Adrenal gland (tissue), 12 donors: ENCODE results near the gene FBXW5. TPM values are rescaled to one million over a fixed set of nuclear protein-coding genes. Genes with fewer than 3 reads are reported as not detected.

Source experiments
- DNase-seq, 7 donors: peaks; one replicate each; pipeline ENCODE4 v3.0.0-alpha.2; 2019 to 2020
- H3K27ac ChIP-seq, 5 donors: fragments of 200-600 bp; sonication (generic) in 4 of 5; 1 replicate in 3 of 5; 2 replicates in 2 of 5; pipeline versions ENCODE4 v1.5.1 to v1.8.0; 2016 to 2020; ENCODE audit warnings: mild to moderate bottlenecking in 1 of 5
- H3K27me3 ChIP-seq: fragments of 200-600 bp; 2 replicates; pipeline ENCODE4 v1.8.0; 2021
- H3K36me3 ChIP-seq, 2 donors: fragments of 200-600 bp; replicated peaks in 1 of 2; 1 replicate in 1 of 2; 2 replicates in 1 of 2; pipeline versions ENCODE4 v1.5.1 to v1.8.0; 2018 to 2022
- H3K4me1 ChIP-seq, 2 donors: fragments of 200-600 bp; replicated peaks in 1 of 2; 1 replicate in 1 of 2; 2 replicates in 1 of 2; pipeline versions ENCODE4 v1.5.1 to v1.8.0; 2018 to 2021
- H3K4me3 ChIP-seq, 4 donors: fragments of 200-600 bp; sonication (generic) in 3 of 4; one replicate each; pipeline ENCODE4 v1.5.1; 2016 to 2018
- H3K9me3 ChIP-seq, 3 donors: fragments of 200-600 bp; sonication (generic) in 1 of 3; replicated peaks in 1 of 3; 1 replicate in 2 of 3; 2 replicates in 1 of 3; pipeline versions ENCODE4 v1.5.1 to v1.8.0; 2016 to 2021
- POLR2A ChIP-seq, 2 donors: fragments of 450-650 bp; IDR thresholded peaks; one replicate each; pipeline ENCODE4 v1.6.1; 2017; ENCODE audit warnings: antibody characterized with exemption in 2 of 2, mild to moderate bottlenecking in 2 of 2, moderate library complexity in 1 of 2
- WGBS, 4 donors: extraction: QIAGEN DNeasy Blood & Tissue Kit in 2 of 4; methylation state at CpG; one replicate each; pipeline versions ENCODE4 v1.1.5 to v1.1.7; 2013 to 2017; 5-methylcytosine and 5-hydroxymethylcytosine counted together
- intact Hi-C, 2 donors: fragments of 100-400 bp; cut with DNase I; formaldehyde crosslinking; loops; one replicate each; pipeline versions ENCODE4 v1.14.1 to v1.15.0; 2022 to 2023
- polyA plus RNA-seq, 3 donors: library from polyadenylated mRNA; stranded (reverse); fragments of 200-250 nt in 2 of 3; fragments of 350-450 nt in 1 of 3; fragmentation: Illumina TruSeq in 1 of 3; extraction: RNeasy Lipid Tissue Mini Kit (QIAGEN cat#74804) in 1 of 3; gene quantifications; one replicate each; pipeline ENCODE4 v1.2.3, GENCODE V29; 2013 to 2014
- total RNA-seq, 9 donors: library from RNA; depleted of rRNA in 4 of 9; stranded (reverse); fragments of >200 nt in 4 of 9; fragments of 120-200 nt in 1 of 9; fragmentation: NEBNext Ultra II Directional in 1 of 9; extraction: Animal tissue kit (Norgen Biotek cat#: 25700) in 1 of 9; gene quantifications; one replicate each; pipeline versions ENCODE4 v1.1.0 to v1.2.4, GENCODE V29; 2013 to 2023
- TF ChIP-seq, protein P1 (sequence below), 6 experiments: fragments of 450-650 bp in 4 of 6; fragments of 200-600 bp in 2 of 6; sonication (generic) in 1 of 6; IDR thresholded peaks; 1 replicate in 5 of 6; 2 replicates in 1 of 6; pipeline versions ENCODE4 v1.5.1 to v1.8.0; 2016 to 2021; ENCODE audit warnings: antibody characterized with exemption in 6 of 6, mild to moderate bottlenecking in 2 of 6, moderate library complexity in 1 of 6
- donor health status: healthy with polysubstance abuse.
- donor health status: Bipolar disorder and iron deficiency.
- donor health status: DM: yes; HTN: yes; CAD: no.
- donor health status: DM: no; HTN: no; CAD: no.
- donor health status: DM: no; HTN: no; CAD: no.
- donor health status: DM: yes; HTN: yes; CAD: no.

Gene FBXW5
- total and polyA plus RNA-seq, 12 donors = 19.2 to 257 (median 139) TPM

GRCh38 chr9:136926749-136927148, 17.8 kb downstream of the FBXW5 start:
- H3K4me1 ChIP-seq = peaks cover 0 to 5% of the 10 kb centered on the region in 2 donors
- TF ChIP-seq POLR2A (IDR thresholded peaks at IDR 0.05) = no peak
- TF ChIP-seq, protein P1, sequence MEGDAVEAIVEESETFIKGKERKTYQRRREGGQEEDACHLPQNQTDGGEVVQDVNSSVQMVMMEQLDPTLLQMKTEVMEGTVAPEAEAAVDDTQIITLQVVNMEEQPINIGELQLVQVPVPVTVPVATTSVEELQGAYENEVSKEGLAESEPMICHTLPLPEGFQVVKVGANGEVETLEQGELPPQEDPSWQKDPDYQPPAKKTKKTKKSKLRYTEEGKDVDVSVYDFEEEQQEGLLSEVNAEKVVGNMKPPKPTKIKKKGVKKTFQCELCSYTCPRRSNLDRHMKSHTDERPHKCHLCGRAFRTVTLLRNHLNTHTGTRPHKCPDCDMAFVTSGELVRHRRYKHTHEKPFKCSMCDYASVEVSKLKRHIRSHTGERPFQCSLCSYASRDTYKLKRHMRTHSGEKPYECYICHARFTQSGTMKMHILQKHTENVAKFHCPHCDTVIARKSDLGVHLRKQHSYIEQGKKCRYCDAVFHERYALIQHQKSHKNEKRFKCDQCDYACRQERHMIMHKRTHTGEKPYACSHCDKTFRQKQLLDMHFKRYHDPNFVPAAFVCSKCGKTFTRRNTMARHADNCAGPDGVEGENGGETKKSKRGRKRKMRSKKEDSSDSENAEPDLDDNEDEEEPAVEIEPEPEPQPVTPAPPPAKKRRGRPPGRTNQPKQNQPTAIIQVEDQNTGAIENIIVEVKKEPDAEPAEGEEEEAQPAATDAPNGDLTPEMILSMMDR (IDR thresholded peaks at IDR 0.05) = no peak
- intact Hi-C loops = no loop called here
- H3K27me3 ChIP-seq = no peaks in the 10 kb centered on the region
- H3K4me3 ChIP-seq = no peak overlapping the region
- DNase-seq = no peak
- WGBS, 4 donors = 92 to 97% (median 96%) methylated on average over 13 of the region's 13 CpGs
- no peak overlapping the region for H3K27ac ChIP-seq
- peaks cover 0 to 22% of the 10 kb centered on the region in 2 donors for H3K36me3 ChIP-seq
- H3K9me3 ChIP-seq = no peaks in the 10 kb centered on the region

- intact Hi-C loops = no loop called here
- no peak for DNase-seq
- Histone ChIP-seq H3K9me3 (no peaks in the 10 kb centered on the region), H3K36me3 (peaks cover 0 to 22% of the 10 kb centered on the region in 2 donors), H3K27ac (no peak overlapping the region), H3K4me3 (no peak overlapping the region), H3K4me1 (peaks cover 0 to 9% of the 10 kb centered on the region in 2 donors), H3K27me3 (no peaks in the 10 kb centered on the region)
- no peak for TF ChIP-seq POLR2A (IDR thresholded peaks at IDR 0.05)
- TF ChIP-seq, protein P1 (IDR thresholded peaks at IDR 0.05) = no peak
- 86 to 95% (median 93%) methylated on average over 7 to 9 of the region's 9 CpGs for WGBS, 4 donors
Measured at GRCh38 chr9:136926154-136926704, 18.3 kb downstream of the FBXW5 start.

GRCh38 chr9:136925414-136926153, 19.0 kb downstream of the FBXW5 start:
- no peak overlapping the region for H3K27ac ChIP-seq
- WGBS, 4 donors = 78 to 90% (median 85%) methylated on average over 14 to 33 of the region's 33 CpGs

GRCh38 chr9:136923881-136924280, 20.7 kb downstream of the FBXW5 start:
- H3K27me3 ChIP-seq = no peaks in the 10 kb centered on the region
- peaks cover 0 to 9% of the 10 kb centered on the region in 2 donors for H3K4me1 ChIP-seq
- intact Hi-C loops = no loop called here
- H3K36me3 ChIP-seq = peaks cover 0 to 36% of the 10 kb centered on the region in 2 donors
- H3K27ac ChIP-seq = no peak overlapping the region
- TF ChIP-seq POLR2A (IDR thresholded peaks at IDR 0.05) = no peak
- TF ChIP-seq, protein P1 (IDR thresholded peaks at IDR 0.05) = no peak
- H3K4me3 ChIP-seq = no peak overlapping the region
- no peak for DNase-seq
- H3K9me3 ChIP-seq = no peaks in the 10 kb centered on the region
- WGBS, 4 donors = 89 to 95% (median 94%) methylated on average over 15 to 19 of the region's 19 CpGs

More at GRCh38 chr9:136925414-136926153, 19.0 kb downstream of the FBXW5 start:
- TF ChIP-seq, protein P1 (IDR thresholded peaks at IDR 0.05) = no peak
- TF ChIP-seq POLR2A (IDR thresholded peaks at IDR 0.05) = no peak
- intact Hi-C loops = no loop called here
- peaks cover 0 to 9% of the 10 kb centered on the region in 2 donors for H3K4me1 ChIP-seq
- no peak overlapping the region for H3K4me3 ChIP-seq
- DNase-seq = no peak
- peaks cover 0 to 28% of the 10 kb centered on the region in 2 donors for H3K36me3 ChIP-seq
- no peaks in the 10 kb centered on the region for H3K9me3 ChIP-seq
- no peaks in the 10 kb centered on the region for H3K27me3 ChIP-seq
